OCI-LY7 (cell line): ENCODE data around the gene TDRD12.
"Not testable (repeated sequence)": the region's sequence is repeated elsewhere in the genome, so short reads cannot be mapped to it uniquely, and the experiment has no call there.

Source experiments
- CTCF ChIP-seq: fragments of 200-600 bp; sonication (generic); conservative IDR thresholded peaks from 2 replicates; pipeline ENCODE4 v1.5.1; 2014; ENCODE audit warnings: mild to moderate bottlenecking, antibody characterized with exemption, low read length, moderate library complexity, mixed read lengths
- EZH2phosphoT487 ChIP-seq: fragments of 200-600 bp; sonication (generic); IDR thresholded peaks from 2 replicates; pipeline ENCODE4 v1.6.1; 2018; ENCODE audit warnings: low read depth, borderline replicate concordance, mild to moderate bottlenecking, mixed run types, antibody characterized with exemption, low read length, moderate library complexity, mixed read lengths

DNA sequence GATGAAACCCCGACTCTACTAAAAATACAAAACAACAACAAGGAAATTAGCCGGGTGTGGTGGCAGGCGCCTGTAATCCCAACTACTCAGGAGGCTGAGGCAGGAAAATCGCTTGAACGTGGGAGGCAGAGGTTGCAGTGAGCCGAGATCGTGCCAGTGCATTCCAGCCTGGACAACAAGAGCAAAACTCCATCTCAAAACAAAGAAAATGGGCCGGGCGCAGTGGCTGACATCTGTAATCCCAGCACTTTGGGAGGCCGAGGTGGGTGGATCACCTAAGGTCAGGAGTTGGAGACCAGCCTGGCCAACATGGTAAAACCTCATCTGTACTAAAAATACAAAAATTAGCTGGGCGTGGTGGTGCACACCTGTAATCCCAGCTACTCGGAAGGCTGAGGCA lies 112.5 kb downstream of the TDRD12 start:
- not testable (repeated sequence) for TF ChIP-seq CTCF, EZH2phosphoT487
